ENCODE results near the gene MYOM1.

DNA sequence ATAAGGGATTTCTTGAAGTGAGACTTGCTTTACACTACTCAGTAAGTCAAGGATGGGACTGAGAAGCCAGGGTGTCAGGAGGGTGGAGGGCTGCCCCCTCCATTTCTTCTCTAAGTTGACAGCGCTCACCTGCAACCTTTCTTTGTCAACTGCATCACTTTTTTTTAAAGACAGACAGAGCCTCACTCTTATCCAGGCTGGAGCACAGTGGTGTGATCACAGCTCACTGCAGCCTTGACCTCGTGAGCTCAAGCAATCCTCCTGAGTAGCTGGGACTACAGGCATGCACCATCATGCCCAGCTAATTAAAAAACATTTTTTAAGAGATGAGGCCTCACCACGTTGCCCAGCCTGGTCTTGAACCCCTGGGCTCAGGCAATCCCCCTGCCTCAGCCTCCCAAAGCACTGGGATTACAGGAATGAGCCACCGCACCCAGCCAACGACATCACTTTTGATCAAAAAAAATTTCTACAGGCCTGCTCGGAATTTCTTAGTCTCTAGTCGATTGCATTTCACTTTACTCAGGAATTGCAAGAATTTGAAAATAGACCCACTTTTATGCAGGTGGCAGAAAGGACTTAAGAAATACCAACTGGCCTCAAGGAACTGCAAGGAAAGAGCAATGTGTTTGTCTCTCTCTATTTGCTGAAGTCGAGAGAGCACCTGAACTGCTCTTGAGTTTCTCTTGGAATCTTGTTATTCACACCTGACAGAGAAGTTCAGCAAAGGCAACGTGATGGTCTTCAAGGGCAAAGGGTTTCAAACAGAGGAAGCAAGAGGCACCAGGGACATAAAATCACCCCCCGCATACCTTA, 101.4 kb downstream of the MYOM1 start:
- TF ChIP-seq, protein P1, sequence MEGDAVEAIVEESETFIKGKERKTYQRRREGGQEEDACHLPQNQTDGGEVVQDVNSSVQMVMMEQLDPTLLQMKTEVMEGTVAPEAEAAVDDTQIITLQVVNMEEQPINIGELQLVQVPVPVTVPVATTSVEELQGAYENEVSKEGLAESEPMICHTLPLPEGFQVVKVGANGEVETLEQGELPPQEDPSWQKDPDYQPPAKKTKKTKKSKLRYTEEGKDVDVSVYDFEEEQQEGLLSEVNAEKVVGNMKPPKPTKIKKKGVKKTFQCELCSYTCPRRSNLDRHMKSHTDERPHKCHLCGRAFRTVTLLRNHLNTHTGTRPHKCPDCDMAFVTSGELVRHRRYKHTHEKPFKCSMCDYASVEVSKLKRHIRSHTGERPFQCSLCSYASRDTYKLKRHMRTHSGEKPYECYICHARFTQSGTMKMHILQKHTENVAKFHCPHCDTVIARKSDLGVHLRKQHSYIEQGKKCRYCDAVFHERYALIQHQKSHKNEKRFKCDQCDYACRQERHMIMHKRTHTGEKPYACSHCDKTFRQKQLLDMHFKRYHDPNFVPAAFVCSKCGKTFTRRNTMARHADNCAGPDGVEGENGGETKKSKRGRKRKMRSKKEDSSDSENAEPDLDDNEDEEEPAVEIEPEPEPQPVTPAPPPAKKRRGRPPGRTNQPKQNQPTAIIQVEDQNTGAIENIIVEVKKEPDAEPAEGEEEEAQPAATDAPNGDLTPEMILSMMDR (conservative IDR thresholded peaks at IDR 0.05; ENCODE audit: low read depth, low read length) = no peak
- no peak for TF ChIP-seq EZH2 (IDR thresholded peaks at IDR 0.05; ENCODE audit: borderline replicate concordance, low read depth, low read length, poor library complexity, severe bottlenecking)
